ENCODE results near the gene SOAT2. TPM values are rescaled to one million over a fixed set of nuclear protein-coding genes. Genes with fewer than 3 reads are reported as not detected.

The SOAT2 gene
- total RNA-seq, 1 donor from 2014 or later: 0.98 TPM

GRCh38 chr12:53097564-53098353 lies 5.5 kb upstream of the SOAT2 start, which contains the start of gene IGFBP6:
TSS of gene IGFBP6 (plus strand) at chr12:53097667. CDS start at chr12:53097718, 51 bp downstream.
- H3K4me1 Mint-ChIP-seq (ENCODE audit: low read depth): peaks cover 34% of the 10 kb centered on the region
- TF ChIP-seq, protein P1, sequence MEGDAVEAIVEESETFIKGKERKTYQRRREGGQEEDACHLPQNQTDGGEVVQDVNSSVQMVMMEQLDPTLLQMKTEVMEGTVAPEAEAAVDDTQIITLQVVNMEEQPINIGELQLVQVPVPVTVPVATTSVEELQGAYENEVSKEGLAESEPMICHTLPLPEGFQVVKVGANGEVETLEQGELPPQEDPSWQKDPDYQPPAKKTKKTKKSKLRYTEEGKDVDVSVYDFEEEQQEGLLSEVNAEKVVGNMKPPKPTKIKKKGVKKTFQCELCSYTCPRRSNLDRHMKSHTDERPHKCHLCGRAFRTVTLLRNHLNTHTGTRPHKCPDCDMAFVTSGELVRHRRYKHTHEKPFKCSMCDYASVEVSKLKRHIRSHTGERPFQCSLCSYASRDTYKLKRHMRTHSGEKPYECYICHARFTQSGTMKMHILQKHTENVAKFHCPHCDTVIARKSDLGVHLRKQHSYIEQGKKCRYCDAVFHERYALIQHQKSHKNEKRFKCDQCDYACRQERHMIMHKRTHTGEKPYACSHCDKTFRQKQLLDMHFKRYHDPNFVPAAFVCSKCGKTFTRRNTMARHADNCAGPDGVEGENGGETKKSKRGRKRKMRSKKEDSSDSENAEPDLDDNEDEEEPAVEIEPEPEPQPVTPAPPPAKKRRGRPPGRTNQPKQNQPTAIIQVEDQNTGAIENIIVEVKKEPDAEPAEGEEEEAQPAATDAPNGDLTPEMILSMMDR (IDR thresholded peaks at IDR 0.05; ENCODE audit: unreplicated experiment): no peak
- H3K4me3 Mint-ChIP-seq (ENCODE audit: low read depth): peak within 1 kb of the TSS; percentile 80
- peaks cover 16% of the 10 kb centered on the region for H3K27me3 Mint-ChIP-seq
- no peaks in the 10 kb centered on the region for H3K36me3 Mint-ChIP-seq (ENCODE audit: insufficient read depth)
- no peaks in the 10 kb centered on the region for H3K9me3 Mint-ChIP-seq (ENCODE audit: low read depth)
- peak; percentile 45 for DNase-seq (ENCODE audit: low spot score, unreplicated experiment)
- H3K27ac Mint-ChIP-seq: peak within 1 kb of the TSS; percentile 57

DNA sequence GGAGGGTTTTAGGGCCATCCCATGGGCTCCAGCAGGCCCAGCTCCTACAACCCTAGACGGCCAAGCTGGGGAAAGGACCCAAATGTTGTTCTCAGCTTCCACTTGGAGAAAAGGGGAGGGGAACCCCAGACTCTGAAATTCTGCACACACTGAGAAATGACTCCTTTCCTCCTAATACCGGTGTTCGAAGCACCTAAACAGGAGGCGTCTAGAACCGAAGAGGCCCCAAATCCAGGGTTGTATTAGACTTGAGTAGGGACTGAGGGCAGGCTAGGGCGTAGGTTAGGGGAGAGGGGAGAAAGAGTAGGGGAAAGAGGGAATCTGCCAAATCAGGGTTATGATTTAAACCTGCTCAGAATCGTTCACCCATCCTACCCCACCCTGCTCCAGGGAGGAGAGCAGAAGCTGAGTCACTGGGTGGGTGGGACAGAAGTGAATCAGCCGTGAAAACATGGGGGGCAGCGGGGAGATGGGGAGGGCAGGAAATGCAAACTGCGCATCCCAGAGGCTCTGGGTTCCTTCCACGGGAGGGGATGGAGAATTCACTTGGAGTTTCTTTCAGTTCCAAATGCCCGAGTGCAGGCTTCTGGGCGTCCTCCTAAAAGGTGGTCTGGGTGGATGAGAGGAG lies 4.8 kb upstream of the SOAT2 start:
- TF ChIP-seq, protein P1 (IDR thresholded peaks at IDR 0.05; ENCODE audit: unreplicated experiment): no peak
- H3K4me1 Mint-ChIP-seq (ENCODE audit: low read depth): peaks cover 40% of the 10 kb centered on the region
- no peaks in the 10 kb centered on the region for H3K9me3 Mint-ChIP-seq (ENCODE audit: low read depth)
- DNase-seq (ENCODE audit: low spot score, unreplicated experiment): no peak
- peaks cover 13% of the 10 kb centered on the region for H3K27me3 Mint-ChIP-seq
- peak overlapping the region; percentile 54 for H3K27ac Mint-ChIP-seq
- H3K36me3 Mint-ChIP-seq (ENCODE audit: insufficient read depth): no peaks in the 10 kb centered on the region
- peak overlapping the region; percentile 80 for H3K4me3 Mint-ChIP-seq (ENCODE audit: low read depth)

DNA sequence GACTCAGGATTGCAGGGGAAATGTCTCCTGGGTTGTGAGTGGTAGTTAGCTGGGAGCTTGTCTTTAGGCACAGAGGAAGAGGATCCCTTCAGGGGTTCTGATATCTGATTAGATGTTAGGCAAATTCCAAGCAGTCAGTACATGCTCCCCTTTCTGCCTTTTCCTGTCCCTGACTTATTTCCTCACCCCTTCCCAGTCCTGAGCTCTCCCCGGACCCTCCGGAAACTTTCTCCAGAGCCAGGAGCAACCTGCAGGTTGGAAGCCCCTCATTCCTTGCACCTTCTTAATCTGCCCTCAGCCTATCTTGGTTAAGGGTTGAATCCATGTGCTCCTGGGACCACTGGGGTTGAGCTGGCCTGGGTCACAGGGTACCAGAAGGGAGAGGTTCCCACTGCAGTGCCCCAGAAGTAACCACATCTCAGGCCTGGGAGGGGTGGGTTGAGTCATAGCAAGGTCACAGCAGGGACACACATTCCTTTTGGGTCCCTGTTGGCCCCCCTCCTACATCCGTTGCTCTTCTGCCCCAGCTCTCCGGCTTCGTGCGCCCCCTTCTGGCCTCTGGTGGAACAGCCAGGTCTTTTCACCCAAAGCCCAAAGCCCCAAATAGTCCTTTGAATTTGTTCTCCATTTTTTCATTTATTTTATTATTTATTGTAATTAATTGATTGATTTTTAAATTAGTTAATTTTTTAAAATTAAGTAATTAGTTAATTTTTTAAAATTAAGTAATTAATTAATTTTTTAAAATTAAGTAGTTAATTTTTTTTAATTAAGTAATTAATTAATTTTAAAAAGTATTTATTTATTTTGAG lies 4.0 kb upstream of the SOAT2 start:
- Mint-ChIP-seq H3K27ac (peak overlapping the region; percentile 54), H3K9me3 (ENCODE audit: low read depth) (no peaks in the 10 kb centered on the region), H3K36me3 (ENCODE audit: insufficient read depth) (no peaks in the 10 kb centered on the region), H3K4me1 (ENCODE audit: low read depth) (peaks cover 45% of the 10 kb centered on the region), H3K27me3 (peaks cover 13% of the 10 kb centered on the region), H3K4me3 (ENCODE audit: low read depth) (peak overlapping the region; percentile 80)
- DNase-seq (ENCODE audit: low spot score, unreplicated experiment): peak; percentile 80
- TF ChIP-seq, protein P1 (IDR thresholded peaks at IDR 0.05; ENCODE audit: unreplicated experiment): peak; percentile 99

GRCh38 chr12:53100466-53101151 lies 2.7 kb upstream of the SOAT2 start:
- H3K27ac Mint-ChIP-seq: peak overlapping the region; percentile 86
- no peak overlapping the region for H3K4me3 Mint-ChIP-seq (ENCODE audit: low read depth)
- TF ChIP-seq, protein P1 (IDR thresholded peaks at IDR 0.05; ENCODE audit: unreplicated experiment): no peak
- H3K27me3 Mint-ChIP-seq: peaks cover 13% of the 10 kb centered on the region
- H3K9me3 Mint-ChIP-seq (ENCODE audit: low read depth): no peaks in the 10 kb centered on the region
- H3K36me3 Mint-ChIP-seq (ENCODE audit: insufficient read depth): no peaks in the 10 kb centered on the region
- H3K4me1 Mint-ChIP-seq (ENCODE audit: low read depth): peaks cover 52% of the 10 kb centered on the region
- DNase-seq (ENCODE audit: low spot score, unreplicated experiment): no peak

Data from progenitor cell of endocrine pancreas (in vitro differentiated cells).